Stimulated activated naive CD8-positive, alpha-beta T cell treated with anti-CD3 and anti-CD28 coated beads, Interleukin-15, Interleukin-2, amounts not matched to agents 100 U/mL and 50 U/mL, for 24 hours (primary cell): ENCODE results near the gene INTS1.

Source experiments
- ATAC-seq: fragments of 150-1000 bp; cut with Tn5 transposase; one replicate; pipeline ENCODE4 v1.10.0; 2021
- DNase-seq: peaks from one replicate; pipeline ENCODE4 v3.0.0; 2021

The INTS1 gene

GRCh38 chr7:1485156-1485555 lies 19.0 kb downstream of the INTS1 start:
- ATAC-seq (no peak), DNase-seq (no peak)

- ATAC-seq, result no peak
- no peak for DNase-seq
These were observed 19.6 kb downstream of the INTS1 start for GRCh38 chr7:1484569-1484968.

- no peak for DNase-seq
- no peak for ATAC-seq
These were observed 20.4 kb downstream of the INTS1 start for GRCh38 chr7:1483536-1484505.

- DNase-seq (no peak), ATAC-seq (no peak)
These were observed 21.1 kb downstream of the INTS1 start for GRCh38 chr7:1483079-1483478.

GRCh38 chr7:1481300-1481699 lies 22.9 kb downstream of the INTS1 start:
- DNase-seq, result no peak
- no peak for ATAC-seq

GRCh38 chr7:1480670-1481069 lies 23.5 kb downstream of the INTS1 start:
- no peak for DNase-seq
- no peak for ATAC-seq

GRCh38 chr7:1479287-1479686 lies 24.9 kb downstream of the INTS1 start:
- no peak for DNase-seq
- no peak for ATAC-seq

GRCh38 chr7:1478480-1478879 lies 25.7 kb downstream of the INTS1 start:
- no peak for DNase-seq
- ATAC-seq, result no peak

GRCh38 chr7:1476859-1477258 lies 27.3 kb downstream of the INTS1 start:
- ATAC-seq (no peak), DNase-seq (no peak)

GRCh38 chr7:1475991-1476390 lies 28.2 kb downstream of the INTS1 start:
- DNase-seq, result no peak
- no peak for ATAC-seq

GRCh38 chr7:1475393-1475792 lies 28.8 kb downstream of the INTS1 start:
- DNase-seq, result no peak
- no peak for ATAC-seq

GRCh38 chr7:1474736-1475135 lies 29.5 kb downstream of the INTS1 start:
- ATAC-seq (no peak), DNase-seq (no peak)

- peak; percentile 88 for DNase-seq
- ATAC-seq, result peak; percentile 77
These were observed 30.2 kb downstream of the INTS1 start for GRCh38 chr7:1473864-1474512.

GRCh38 chr7:1470901-1471300 lies 33.3 kb downstream of the INTS1 start:
- DNase-seq, result no peak
- no peak for ATAC-seq

GRCh38 chr7:1468643-1469298 lies 35.4 kb downstream of the INTS1 start:
- DNase-seq (no peak), ATAC-seq (no peak)

- DNase-seq (no peak), ATAC-seq (no peak)
These were observed 36.0 kb downstream of the INTS1 start for GRCh38 chr7:1468203-1468602.

- DNase-seq (no peak), ATAC-seq (no peak)
These were observed 37.5 kb downstream of the INTS1 start for GRCh38 chr7:1466524-1467271.

- ATAC-seq (no peak), DNase-seq (no peak)
These were observed 39.5 kb downstream of the INTS1 start for GRCh38 chr7:1464694-1465093.

GRCh38 chr7:1463676-1464223 lies 40.4 kb downstream of the INTS1 start:
- DNase-seq, result no peak
- ATAC-seq, result no peak

GRCh38 chr7:1461646-1462375 lies 42.4 kb downstream of the INTS1 start:
- no peak for ATAC-seq

More at GRCh38 chr7:1461646-1462375, 42.4 kb downstream of the INTS1 start:
- no peak for DNase-seq
